ENCODE results near the gene LRMDA. TPM values are rescaled to one million over a fixed set of nuclear protein-coding genes. Genes with fewer than 3 reads are reported as not detected.

Gene LRMDA
- total and polyA plus RNA-seq, 2 of the 4 experiments (the other 2 are of a cell fraction) = 0.07 TPM; not detected in 1

DNA sequence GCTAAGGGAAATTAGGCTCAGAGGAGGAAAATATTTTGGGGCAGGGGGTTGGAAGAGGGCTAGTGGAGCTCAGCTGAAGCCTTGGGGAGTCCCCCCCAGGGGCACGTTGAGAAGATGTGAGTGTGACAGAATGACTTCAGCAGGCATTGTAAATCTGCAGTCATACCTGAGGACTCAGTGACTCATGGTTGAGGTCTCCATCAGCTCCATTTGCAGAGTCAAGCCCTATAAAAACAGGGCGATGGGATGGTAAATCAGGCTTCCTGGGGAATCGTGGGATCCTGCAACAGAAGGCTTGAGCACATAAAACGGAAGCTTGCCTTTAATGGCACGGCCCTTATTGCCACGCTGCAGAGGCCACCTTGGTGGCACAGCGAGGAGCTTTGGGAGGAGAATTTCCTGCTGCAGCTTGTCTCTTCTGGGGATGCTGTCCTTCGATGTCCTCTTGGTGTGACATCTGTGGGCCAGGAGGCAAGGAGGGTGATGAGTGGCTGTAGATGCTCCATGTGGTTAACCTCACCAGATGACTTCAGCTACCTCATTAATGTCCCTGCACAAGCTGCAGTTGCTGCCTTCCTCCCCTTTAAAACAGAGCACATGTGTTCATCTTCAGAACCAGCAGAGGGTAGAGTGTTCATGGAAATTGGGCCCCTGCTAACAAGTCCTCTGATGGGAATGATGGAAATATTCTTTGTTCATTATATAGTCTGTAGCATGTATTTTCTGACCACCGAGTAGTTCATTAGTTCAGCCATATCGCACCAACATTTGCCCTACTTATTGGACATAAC lies 285.9 kb downstream of the LRMDA start:
- H3K23ac ChIP-seq (ENCODE audit: low read depth, low read length) = no peak overlapping the region
- TF ChIP-seq, protein P1, sequence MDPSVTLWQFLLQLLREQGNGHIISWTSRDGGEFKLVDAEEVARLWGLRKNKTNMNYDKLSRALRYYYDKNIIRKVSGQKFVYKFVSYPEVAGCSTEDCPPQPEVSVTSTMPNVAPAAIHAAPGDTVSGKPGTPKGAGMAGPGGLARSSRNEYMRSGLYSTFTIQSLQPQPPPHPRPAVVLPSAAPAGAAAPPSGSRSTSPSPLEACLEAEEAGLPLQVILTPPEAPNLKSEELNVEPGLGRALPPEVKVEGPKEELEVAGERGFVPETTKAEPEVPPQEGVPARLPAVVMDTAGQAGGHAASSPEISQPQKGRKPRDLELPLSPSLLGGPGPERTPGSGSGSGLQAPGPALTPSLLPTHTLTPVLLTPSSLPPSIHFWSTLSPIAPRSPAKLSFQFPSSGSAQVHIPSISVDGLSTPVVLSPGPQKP (IDR thresholded peaks at IDR 0.05; ENCODE audit: borderline replicate concordance, low read depth, low read length) = no peak
- TF ChIP-seq BHLHE40 (IDR thresholded peaks at IDR 0.05; ENCODE audit: low read depth, low read length) (no peak), SMC3 (IDR thresholded peaks at IDR 0.05; ENCODE audit: low read depth, low read length) (no peak), CHD1 (IDR thresholded peaks at IDR 0.05; ENCODE audit: low read depth, low read length) (no peak), CEBPB (IDR thresholded peaks at IDR 0.05; ENCODE audit: low read depth, low read length) (no peak), NFE2L2 (IDR thresholded peaks at IDR 0.05; ENCODE audit: low read depth, low read length) (no peak)
- TF ChIP-seq, protein P2, sequence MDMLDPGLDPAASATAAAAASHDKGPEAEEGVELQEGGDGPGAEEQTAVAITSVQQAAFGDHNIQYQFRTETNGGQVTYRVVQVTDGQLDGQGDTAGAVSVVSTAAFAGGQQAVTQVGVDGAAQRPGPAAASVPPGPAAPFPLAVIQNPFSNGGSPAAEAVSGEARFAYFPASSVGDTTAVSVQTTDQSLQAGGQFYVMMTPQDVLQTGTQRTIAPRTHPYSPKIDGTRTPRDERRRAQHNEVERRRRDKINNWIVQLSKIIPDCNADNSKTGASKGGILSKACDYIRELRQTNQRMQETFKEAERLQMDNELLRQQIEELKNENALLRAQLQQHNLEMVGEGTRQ (IDR thresholded peaks at IDR 0.05; ENCODE audit: low read depth, low read length) = no peak
- H4K91ac ChIP-seq (ENCODE audit: insufficient read depth, low read depth, low read length) = no peak overlapping the region
- H4K5ac ChIP-seq (ENCODE audit: low read depth, low read length) = no peak overlapping the region
- no peak overlapping the region for H2BK120ac ChIP-seq (ENCODE audit: low read depth, low read length)
- ChIA-PET CTCF (no interaction called here), POLR2A (ENCODE audit: unreplicated experiment) (no interaction called here)
- H2AK9ac ChIP-seq (replicated peaks; ENCODE audit: low read depth, low read length, poor library complexity) = no peak overlapping the region
- no peak overlapping the region for H3K56ac ChIP-seq (ENCODE audit: extremely low read depth, insufficient read depth, low read length)
- no peaks in the 10 kb centered on the region for H4K20me1 ChIP-seq (ENCODE audit: insufficient read depth, low read length)
- H2BK5ac ChIP-seq (ENCODE audit: low read depth, low read length, poor library complexity, severe bottlenecking) = no peak overlapping the region
- WGBS, 2 experiments (ENCODE audit: extremely low coverage in 2 of 2, insufficient read length in 1 of 2) = 56% methylated on average over 3 of the region's 10 CpGs; no CpG with 5 or more reads in 1 of the 2 experiments
- no peak overlapping the region for H3K18ac ChIP-seq (ENCODE audit: low read depth, low read length)
- H3K4me3 ChIP-seq (ENCODE audit: insufficient read depth, low read depth, low read length) = no peak overlapping the region
- no peak overlapping the region for H2BK20ac ChIP-seq (ENCODE audit: low read depth, low read length)
- H2AFZ ChIP-seq (replicated peaks; ENCODE audit: low read length, poor library complexity) = peak overlapping the region; percentile 14
- intact Hi-C loops (cut with micrococcal nuclease) (no loop called here), dilution Hi-C loops (cut with HindIII; ENCODE audit: low sequenced_read_pairs, unreplicated experiment) (no loop called here), in situ Hi-C loops (cut with MboI; ENCODE audit: low sequenced_read_pairs) (no loop called here)
- H2AK5ac ChIP-seq (ENCODE audit: low read depth, low read length) = no peak overlapping the region
- no TSS peak for BruUV-seq (replicated peaks)
- H3K4me2 ChIP-seq (ENCODE audit: low read depth, low read length) = no peak overlapping the region
- H3K9me1 ChIP-seq (ENCODE audit: insufficient read depth, low read length) = no peaks in the 10 kb centered on the region
- no peaks in the 10 kb centered on the region for H3K36me3 ChIP-seq (ENCODE audit: control insufficient read depth, insufficient read depth, low read length)
- ATAC-seq (ENCODE audit: low read depth) (no peak), DNase-seq (no peak)
- no peaks in the 10 kb centered on the region for H3K79me1 ChIP-seq (ENCODE audit: low read depth in 1 of 2, low read length in 2 of 2)
- no peak overlapping the region for H3K27ac ChIP-seq (ENCODE audit: insufficient read depth, low read length)
- H3K9ac ChIP-seq (ENCODE audit: low read depth, low read length) = no peak overlapping the region
- no peaks in the 10 kb centered on the region for H3K4me1 ChIP-seq (ENCODE audit: control insufficient read depth, insufficient read depth, low read length)
- H4K8ac ChIP-seq (ENCODE audit: low read depth in 2 of 2, low read length in 2 of 2) = no peak overlapping the region
- no peaks in the 10 kb centered on the region for H3K9me3 ChIP-seq (ENCODE audit: control insufficient read depth, insufficient read depth, low read length)
- H3K27me3 ChIP-seq (ENCODE audit: control insufficient read depth, insufficient read depth, low read length) = peaks cover 3% of the 10 kb centered on the region; the same call in 1 of the 2 replicates
- no peak overlapping the region for H3K4ac ChIP-seq (ENCODE audit: low read depth, low read length)
- no peak overlapping the region for H3K14ac ChIP-seq (replicated peaks; ENCODE audit: low read depth, low read length)
- no peak overlapping the region for H2BK15ac ChIP-seq (ENCODE audit: low read depth, low read length)

Measured in IMR-90 (cell line).